SK-N-SH treated with all-trans-retinoic acid at 6 μM for 48 hours (cell line): ENCODE measurements around the gene ZNF738.

Experiments
- CSDC2 ChIP-seq: fragments of 250-450 bp; sonication (Bioruptor Pico); IDR thresholded peaks from 2 replicates; pipeline ENCODE4 v1.5.0; 2020; ENCODE audit warnings: mild to moderate bottlenecking, moderate library complexity
- OSR1 ChIP-seq: fragments of 250-450 bp; sonication (Bioruptor Pico); IDR thresholded peaks from 2 replicates; pipeline ENCODE4 v1.8.0; 2022; ENCODE audit warnings: moderate library complexity, mild to moderate bottlenecking, inconsistent platforms
- PPARA ChIP-seq: fragments of 250-450 bp; sonication (Bioruptor Pico); IDR thresholded peaks from 2 replicates; pipeline ENCODE4 v1.5.0; 2020; ENCODE audit warnings: mild to moderate bottlenecking, borderline replicate concordance
- RARB ChIP-seq: fragments of 250-450 bp; sonication (Bioruptor Pico); IDR thresholded peaks from 2 replicates; pipeline ENCODE4 v1.8.0; 2021; ENCODE audit warnings: mild to moderate bottlenecking, moderate library complexity
- SNAI2 ChIP-seq: fragments of 250-450 bp; sonication (Bioruptor Pico); IDR thresholded peaks from 2 replicates; pipeline ENCODE4 v1.5.0; 2020; ENCODE audit warnings: mild to moderate bottlenecking, moderate library complexity
- TCF4 ChIP-seq: fragments of 250-450 bp; sonication (Bioruptor Pico); IDR thresholded peaks from 2 replicates; pipeline ENCODE4 v1.8.0; 2021; ENCODE audit warnings: mild to moderate bottlenecking, moderate library complexity, borderline replicate concordance
- TOX ChIP-seq: fragments of 250-450 bp; sonication (Bioruptor Pico); IDR thresholded peaks from 2 replicates; pipeline ENCODE4 v1.8.0; 2021; ENCODE audit warnings: mild to moderate bottlenecking, moderate library complexity, borderline replicate concordance
- ZFP3 ChIP-seq: fragments of 250-450 bp; sonication (Bioruptor Pico); IDR thresholded peaks from 2 replicates; pipeline ENCODE4 v1.5.0; 2020; ENCODE audit warnings: mild to moderate bottlenecking, moderate library complexity
- ZFP30 ChIP-seq: fragments of 450-650 bp; formaldehyde crosslinking; IDR thresholded peaks from 2 replicates; pipeline ENCODE4 v1.5.0; 2022; ENCODE audit warnings: mild to moderate bottlenecking, moderate library complexity
- ZNF565 ChIP-seq: fragments of 450-650 bp; formaldehyde crosslinking; conservative IDR thresholded peaks from 2 replicates; pipeline ENCODE4 v1.5.0; 2020; ENCODE audit warnings: low read depth, mild to moderate bottlenecking, moderate library complexity
- TF ChIP-seq, protein P1 (sequence below): fragments of 250-450 bp; sonication (Bioruptor Pico); IDR thresholded peaks from 2 replicates; pipeline ENCODE4 v1.8.0; 2020; ENCODE audit warnings: mild to moderate bottlenecking, moderate library complexity, borderline replicate concordance

DNA sequence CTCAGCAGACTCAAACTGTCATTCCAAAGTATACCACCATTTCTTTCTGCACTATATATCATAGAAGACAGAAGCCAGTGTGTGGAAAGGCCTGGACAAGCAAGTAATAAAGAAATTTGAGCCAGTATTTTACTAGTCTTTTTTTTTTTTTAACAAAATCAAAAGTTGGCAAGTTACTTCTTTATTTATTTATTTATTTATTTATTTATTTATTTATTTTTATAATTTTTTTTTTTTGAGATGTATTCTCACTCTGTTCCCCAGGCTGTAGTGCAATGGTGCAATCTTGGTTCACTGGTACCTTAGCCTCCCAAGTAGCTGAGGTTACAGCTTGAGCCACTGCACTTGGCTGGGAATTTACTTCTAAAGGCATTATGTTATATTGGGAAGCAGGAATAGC lies 63.4 kb downstream of the ZNF738 start:
- no peak for TF ChIP-seq OSR1
- no peak for TF ChIP-seq ZFP3 (CRISPR knock-in tag)
- TF ChIP-seq, protein P1, sequence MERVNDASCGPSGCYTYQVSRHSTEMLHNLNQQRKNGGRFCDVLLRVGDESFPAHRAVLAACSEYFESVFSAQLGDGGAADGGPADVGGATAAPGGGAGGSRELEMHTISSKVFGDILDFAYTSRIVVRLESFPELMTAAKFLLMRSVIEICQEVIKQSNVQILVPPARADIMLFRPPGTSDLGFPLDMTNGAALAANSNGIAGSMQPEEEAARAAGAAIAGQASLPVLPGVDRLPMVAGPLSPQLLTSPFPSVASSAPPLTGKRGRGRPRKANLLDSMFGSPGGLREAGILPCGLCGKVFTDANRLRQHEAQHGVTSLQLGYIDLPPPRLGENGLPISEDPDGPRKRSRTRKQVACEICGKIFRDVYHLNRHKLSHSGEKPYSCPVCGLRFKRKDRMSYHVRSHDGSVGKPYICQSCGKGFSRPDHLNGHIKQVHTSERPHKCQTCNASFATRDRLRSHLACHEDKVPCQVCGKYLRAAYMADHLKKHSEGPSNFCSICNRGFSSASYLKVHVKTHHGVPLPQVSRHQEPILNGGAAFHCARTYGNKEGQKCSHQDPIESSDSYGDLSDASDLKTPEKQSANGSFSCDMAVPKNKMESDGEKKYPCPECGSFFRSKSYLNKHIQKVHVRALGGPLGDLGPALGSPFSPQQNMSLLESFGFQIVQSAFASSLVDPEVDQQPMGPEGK (CRISPR knock-in tag) = no peak
- no peak for TF ChIP-seq TOX (CRISPR knock-in tag)
- no peak for TF ChIP-seq ZFP30
- no peak for TF ChIP-seq TCF4 (CRISPR knock-in tag)
- no peak for TF ChIP-seq CSDC2
- TF ChIP-seq RARB (CRISPR knock-in tag) = no peak
- no peak for TF ChIP-seq PPARA (CRISPR knock-in tag)
- TF ChIP-seq SNAI2 = no peak
- TF ChIP-seq ZNF565 (CRISPR knock-in tag) = no peak
